Stimulated activated CD8-positive, alpha-beta memory T cell treated with anti-CD3 and anti-CD28 coated beads, Interleukin-4, amount 100 ng/mL, for 4 hours (primary cell): ENCODE results near the gene ERO1A.

Source experiments
- DNase-seq, 2 donors: peaks; one replicate each; pipeline ENCODE4 v3.0.0-alpha.2; 2020; ENCODE audit warnings: low read depth in 2 of 2, low spot score in 1 of 2

ERO1A gene

GRCh38 chr14:52609445-52610044 is 85.8 kb downstream of the ERO1A start:
- DNase-seq = no peak

GRCh38 chr14:52607061-52607460 is 88.3 kb downstream of the ERO1A start:
- no peak for DNase-seq

DNA sequence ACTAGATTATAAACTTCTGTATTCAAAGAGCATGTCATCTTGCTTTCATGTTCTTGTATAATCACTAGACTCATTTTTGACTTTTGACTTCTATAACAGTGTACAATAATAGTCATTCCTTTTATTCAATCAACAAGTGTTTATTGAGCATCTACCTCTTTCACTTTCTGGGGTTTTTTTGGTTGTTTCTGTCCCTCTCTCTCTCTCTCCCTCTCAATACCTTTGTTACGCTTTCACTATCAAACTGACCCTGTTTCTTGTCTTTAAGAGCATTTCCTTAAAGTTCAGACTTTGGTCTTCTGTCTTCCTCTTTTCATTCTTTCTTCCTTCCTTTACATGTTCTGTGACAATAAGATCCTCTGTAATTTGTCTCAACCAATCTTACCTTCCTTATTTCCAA is 93.2 kb downstream of the ERO1A start:
- DNase-seq = no peak

GRCh38 chr14:52599974-52600373 is 95.4 kb downstream of the ERO1A start:
- no peak for DNase-seq

DNA sequence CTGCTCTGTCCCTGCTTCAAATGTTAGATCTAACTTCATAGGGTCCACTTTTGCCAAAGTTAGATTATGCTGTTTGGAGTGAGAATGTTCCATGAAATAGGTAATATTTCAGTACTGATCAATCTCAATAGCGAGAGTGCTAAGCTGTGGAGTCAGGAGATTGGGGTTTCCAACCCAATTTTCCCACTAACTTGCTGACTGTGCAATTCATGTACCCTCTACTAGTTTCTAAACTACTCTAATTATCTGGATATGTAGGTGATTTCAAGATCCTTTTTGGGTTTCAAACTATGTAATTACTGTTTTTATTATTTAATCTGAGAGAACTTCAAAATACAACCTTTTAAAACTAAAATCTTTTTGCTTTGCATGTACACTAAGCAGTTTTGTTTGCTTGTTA is 96.8 kb downstream of the ERO1A start:
- DNase-seq = no peak

DNA sequence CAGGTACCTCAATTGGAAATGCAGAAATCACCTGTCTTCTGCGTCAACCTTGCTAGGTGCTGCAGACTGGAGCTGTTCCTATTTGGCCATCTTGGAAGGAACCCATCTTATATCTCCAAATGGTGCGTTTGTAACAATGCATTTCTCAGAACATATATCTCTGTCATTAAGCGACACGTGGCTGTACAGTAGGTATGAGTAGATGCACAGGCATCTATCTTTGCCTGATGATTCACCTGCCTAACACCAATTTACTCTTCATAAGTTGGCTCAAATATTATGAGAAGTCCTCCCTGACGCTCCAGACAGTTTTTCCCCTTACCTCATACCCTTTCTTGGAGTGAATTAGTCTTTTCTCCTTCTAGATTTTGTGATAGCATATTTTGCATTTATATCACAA is 98.5 kb downstream of the ERO1A start:
- no peak for DNase-seq

DNA sequence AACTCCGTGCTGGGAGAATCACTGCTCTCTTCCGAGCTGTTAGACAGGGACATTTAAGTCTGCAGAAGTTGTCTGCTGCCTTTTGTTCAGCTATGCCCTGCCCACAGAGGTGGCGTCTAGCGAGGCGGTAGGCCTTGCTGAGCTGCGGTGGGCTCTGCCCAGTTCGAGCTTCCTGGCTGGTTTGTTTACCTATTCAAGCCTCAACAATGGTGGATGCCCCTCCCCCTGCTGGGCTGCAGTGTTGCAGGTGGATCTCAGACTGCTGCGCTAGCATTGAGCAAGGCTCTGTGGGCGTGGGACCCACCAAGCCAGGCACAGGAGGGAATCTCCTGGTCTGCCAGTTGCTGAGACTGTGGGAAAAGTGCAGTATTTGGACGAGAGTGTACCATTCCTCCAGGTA is 99.0 kb downstream of the ERO1A start:
- DNase-seq = no peak

DNA sequence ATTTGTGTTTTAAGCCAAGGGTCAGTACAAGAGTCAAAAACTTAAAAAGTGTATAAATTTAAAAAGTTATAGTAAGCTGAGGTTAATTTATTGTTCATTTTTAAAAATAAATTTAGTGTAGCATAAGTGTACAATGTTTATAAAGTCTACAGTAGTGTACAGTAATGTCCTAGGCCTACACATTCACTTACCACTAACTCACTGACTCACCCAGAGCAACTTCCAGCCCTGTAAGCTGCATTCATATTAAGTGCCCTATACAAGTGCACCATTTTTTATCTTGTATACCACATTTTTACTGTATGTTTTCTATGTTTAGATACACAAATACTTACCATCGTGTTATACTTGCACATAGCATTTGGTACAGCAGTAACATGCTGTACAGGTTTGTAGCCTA is 105.0 kb downstream of the ERO1A start:
- DNase-seq = no peak
